HS-5 (cell line): ENCODE results near the gene CD58.
"Not testable (repeated sequence)": the region's sequence is repeated elsewhere in the genome, so short reads cannot be mapped to it uniquely, and the experiment has no call there.

Experiments used
- DNase-seq: peaks from one replicate; pipeline ENCODE4 v3.0.0-alpha.2; 2012; ENCODE audit warnings: low read depth

The CD58 gene

GRCh38 chr1:116591951-116592605 is 21.3 kb upstream of the CD58 start:
- DNase-seq: not testable (repeated sequence)

- DNase-seq: not testable (repeated sequence)
These were observed 20.5 kb upstream of the CD58 start for GRCh38 chr1:116591006-116591950.

GRCh38 chr1:116590359-116591005 is 19.7 kb upstream of the CD58 start:
- not testable (repeated sequence) for DNase-seq

GRCh38 chr1:116589101-116589735 is 18.4 kb upstream of the CD58 start:
- not testable (repeated sequence) for DNase-seq

GRCh38 chr1:116587501-116588227 is 16.8 kb upstream of the CD58 start:
- DNase-seq: no peak

- no peak for DNase-seq
These were observed 15.9 kb upstream of the CD58 start for GRCh38 chr1:116586741-116587143.

- DNase-seq: no peak
These were observed 15.1 kb upstream of the CD58 start for GRCh38 chr1:116585886-116586285.

- no peak for DNase-seq
These were observed 10.6 kb upstream of the CD58 start for GRCh38 chr1:116581323-116581885.

GRCh38 chr1:116580446-116581322 is 9.9 kb upstream of the CD58 start:
- no peak for DNase-seq

GRCh38 chr1:116579259-116579875 is 8.5 kb upstream of the CD58 start:
- no peak for DNase-seq

GRCh38 chr1:116578581-116578980 is 7.8 kb upstream of the CD58 start:
- DNase-seq: no peak

GRCh38 chr1:116577759-116578314 is 7.0 kb upstream of the CD58 start:
- no peak for DNase-seq

GRCh38 chr1:116574581-116575291 is 3.9 kb upstream of the CD58 start:
- peak; percentile 44 for DNase-seq

- DNase-seq: peak; percentile 32
These were observed 2.7 kb upstream of the CD58 start for GRCh38 chr1:116573431-116574095.

GRCh38 chr1:116572771-116573430 is 2.1 kb upstream of the CD58 start:
- no peak for DNase-seq

- DNase-seq: no peak
These were observed 1.3 kb upstream of the CD58 start for GRCh38 chr1:116572099-116572498.

GRCh38 chr1:116571215-116571919 is 541 bp upstream of the CD58 start:
- no peak for DNase-seq
